Measurements from ENCODE around the gene SLC44A2. TPM values are rescaled to one million over a fixed set of nuclear protein-coding genes. Genes with fewer than 3 reads are reported as not detected.
A peak's percentile ranks its signal among the peaks of the same experiment; 100 is the strongest.

The SLC44A2 gene
- 89.4 TPM for total RNA-seq

- H3K9me3 ChIP-seq: no peaks in the 10 kb centered on the region
- H3K27me3 ChIP-seq: no peaks in the 10 kb centered on the region
- peak within 1 kb of the TSS; percentile 95 for H3K27ac ChIP-seq
- TF ChIP-seq, protein P1, sequence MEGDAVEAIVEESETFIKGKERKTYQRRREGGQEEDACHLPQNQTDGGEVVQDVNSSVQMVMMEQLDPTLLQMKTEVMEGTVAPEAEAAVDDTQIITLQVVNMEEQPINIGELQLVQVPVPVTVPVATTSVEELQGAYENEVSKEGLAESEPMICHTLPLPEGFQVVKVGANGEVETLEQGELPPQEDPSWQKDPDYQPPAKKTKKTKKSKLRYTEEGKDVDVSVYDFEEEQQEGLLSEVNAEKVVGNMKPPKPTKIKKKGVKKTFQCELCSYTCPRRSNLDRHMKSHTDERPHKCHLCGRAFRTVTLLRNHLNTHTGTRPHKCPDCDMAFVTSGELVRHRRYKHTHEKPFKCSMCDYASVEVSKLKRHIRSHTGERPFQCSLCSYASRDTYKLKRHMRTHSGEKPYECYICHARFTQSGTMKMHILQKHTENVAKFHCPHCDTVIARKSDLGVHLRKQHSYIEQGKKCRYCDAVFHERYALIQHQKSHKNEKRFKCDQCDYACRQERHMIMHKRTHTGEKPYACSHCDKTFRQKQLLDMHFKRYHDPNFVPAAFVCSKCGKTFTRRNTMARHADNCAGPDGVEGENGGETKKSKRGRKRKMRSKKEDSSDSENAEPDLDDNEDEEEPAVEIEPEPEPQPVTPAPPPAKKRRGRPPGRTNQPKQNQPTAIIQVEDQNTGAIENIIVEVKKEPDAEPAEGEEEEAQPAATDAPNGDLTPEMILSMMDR (IDR thresholded peaks at IDR 0.05): no peak
- TF ChIP-seq POLR2AphosphoS5 (IDR thresholded peaks at IDR 0.05; ENCODE audit: insufficient read depth in 1 of 2, low read depth in 1 of 2): peak; percentile 33 to 51
- H3K4me3 ChIP-seq: peak within 1 kb of the TSS; percentile 73 to 76
- H3K4me1 ChIP-seq: peaks cover 30% of the 10 kb centered on the region
- peaks cover 0 to 15% of the 10 kb centered on the region in 2 donors for H3K36me3 ChIP-seq
- no peak for DNase-seq (ENCODE audit: extremely low spot score in 2 of 2)
- intact Hi-C loops (cut with DNase I): no loop called here
Observed at GRCh38 chr19:10625003-10625761, at the start of gene SLC44A2. TSS of gene SLC44A2 (plus strand) at chr19:10625553. CDS start at chr19:10625634, 81 bp downstream.

GRCh38 chr19:10577951-10578350 is 47.4 kb upstream of the SLC44A2 start:
- Histone ChIP-seq H3K4me3 (no peak overlapping the region), H3K36me3 (no peaks in the 10 kb centered on the region), H3K9me3 (no peaks in the 10 kb centered on the region), H3K27me3 (no peaks in the 10 kb centered on the region), H3K4me1 (peaks cover 7% of the 10 kb centered on the region), H3K27ac (no peak overlapping the region)
- intact Hi-C loops (cut with DNase I): no loop called here
- TF ChIP-seq POLR2A (IDR thresholded peaks at IDR 0.05): no peak
- TF ChIP-seq, protein P1 (IDR thresholded peaks at IDR 0.05): no peak
- no peak for DNase-seq (ENCODE audit: extremely low spot score in 2 of 2)

- H3K4me1 ChIP-seq: peaks cover 7% of the 10 kb centered on the region
- H3K9me3 ChIP-seq: no peaks in the 10 kb centered on the region
- intact Hi-C loops (cut with DNase I): loop anchor here (2.0 kb wide), 1 partner anchor 62 kb away; no protein-coding TSS in a partner anchor
- no peak overlapping the region for H3K4me3 ChIP-seq
- H3K36me3 ChIP-seq: no peaks in the 10 kb centered on the region
- DNase-seq (ENCODE audit: extremely low spot score in 2 of 2): no peak
- TF ChIP-seq, protein P1 (IDR thresholded peaks at IDR 0.05): peak; percentile 87 to 100 (median 99)
- TF ChIP-seq POLR2AphosphoS5 (IDR thresholded peaks at IDR 0.05; ENCODE audit: insufficient read depth in 1 of 2, low read depth in 1 of 2) (peak; percentile 10 to 85), POLR2A (IDR thresholded peaks at IDR 0.05) (no peak)
- no peaks in the 10 kb centered on the region for H3K27me3 ChIP-seq
- no peak overlapping the region for H3K27ac ChIP-seq
Observed at GRCh38 chr19:10580979-10581631, 44.2 kb upstream of the SLC44A2 start.

- H3K27ac ChIP-seq: no peak overlapping the region
- no peaks in the 10 kb centered on the region for H3K36me3 ChIP-seq
- TF ChIP-seq POLR2AphosphoS5 (IDR thresholded peaks at IDR 0.05; ENCODE audit: insufficient read depth in 1 of 2, low read depth in 1 of 2): no peak
- TF ChIP-seq, protein P1 (IDR thresholded peaks at IDR 0.05): no peak
- no peak for TF ChIP-seq POLR2A (IDR thresholded peaks at IDR 0.05)
- H3K4me3 ChIP-seq: no peak overlapping the region
- H3K27me3 ChIP-seq: no peaks in the 10 kb centered on the region
- H3K4me1 ChIP-seq: peaks cover 7% of the 10 kb centered on the region
- DNase-seq (ENCODE audit: extremely low spot score in 2 of 2): no peak
- intact Hi-C loops (cut with DNase I): no loop called here
- no peaks in the 10 kb centered on the region for H3K9me3 ChIP-seq
Observed at GRCh38 chr19:10582091-10582490, 43.3 kb upstream of the SLC44A2 start.
